GM12878 (cell line): ENCODE measurements around the gene C4BPB. TPM values are rescaled to one million over a fixed set of nuclear protein-coding genes. Genes with fewer than 3 reads are reported as not detected.

Experiments
- ATAC-seq: fragments of 200-7000 bp; cut with Tn5 transposase; 3 replicates; pipeline ENCODE4 v1.9.1; 2020; ENCODE audit warnings: mild to moderate bottlenecking, moderate library complexity
- BruUV-seq: library from RNA; stranded (reverse); fragments of 400-500 nt; replicated peaks from 2 replicates; lab custom pipeline; 2021; lab: Mats Ljungman, UMichigan
- CTCF ChIA-PET: fragments of 300-600 bp; sonication (Branson Sonifier 250); formaldehyde crosslinking; extraction: SDS; loops from one replicate; lab custom pipeline; 2021; ENCODE audit warnings: inconsistent platforms; lab: Yijun Ruan, JAX
- POLR2A ChIA-PET: fragments of 350-600 bp; formaldehyde crosslinking; extraction: SDS; loops from one replicate; lab custom pipeline; 2021; ENCODE audit warnings: inconsistent platforms; lab: Charles Lee
- RAD21 ChIA-PET: fragments of 300-600 bp; sonication (Branson Sonifier 250); formaldehyde crosslinking; loops from one replicate; lab custom pipeline; 2023; ENCODE audit warnings: antibody characterized with exemption; ENCODE audit not compliant: unreplicated experiment; lab: Charles Lee
- SMC1A ChIA-PET: fragments of 300-600 bp; sonication (Branson Sonifier 250); formaldehyde crosslinking; loops from one replicate; lab custom pipeline; 2023; ENCODE audit not compliant: unreplicated experiment, uncharacterized antibody; lab: Charles Lee
- DNase-seq: peaks from one replicate; pipeline ENCODE4 v3.0.0-alpha.2; 2011; ENCODE audit warnings: low read depth, low spot score
- FAIRE-seq: peaks from 3 replicates; lab custom pipeline; 2011; peaks lifted over from hg19 to GRCh38; lab: Jason Lieb, UNC
- H2AFZ ChIP-seq: 2 replicates; pipeline ENCODE4 v1.6.0; 2011; ENCODE audit warnings: low read depth, low read length, control low read depth; ENCODE audit not compliant: control insufficient read depth
- H3K27ac ChIP-seq: 2 replicates; pipeline ENCODE4 v1.5.1; 2011; ENCODE audit warnings: control low read depth; ENCODE audit not compliant: control insufficient read depth, insufficient read depth
- H3K27me3 ChIP-seq, 2 experiments: replicated peaks in 1 of 2; 2 replicates each; pipeline versions ENCODE4 v1.6.0 to v1.6.1; 2011; ENCODE audit warnings: low read length in 1 of 2; ENCODE audit not compliant: control insufficient read depth in 2 of 2, insufficient read depth in 2 of 2
- H3K36me3 ChIP-seq, 2 experiments: 2 replicates each; pipeline ENCODE4 v1.5.1; 2011; ENCODE audit warnings: low read length in 1 of 2; ENCODE audit not compliant: control insufficient read depth in 2 of 2, insufficient read depth in 2 of 2
- H3K4me1 ChIP-seq: 2 replicates; pipeline ENCODE4 v1.6.1; 2011; ENCODE audit warnings: mild to moderate bottlenecking, low read length, moderate library complexity, mixed read lengths; ENCODE audit not compliant: control insufficient read depth, insufficient read depth
- H3K4me2 ChIP-seq: 2 replicates; pipeline ENCODE4 v1.6.0; 2011; ENCODE audit warnings: control low read depth; ENCODE audit not compliant: control insufficient read depth, insufficient read depth
- H3K4me3 ChIP-seq: fragments of 200-600 bp; sonication (generic); 2 replicates; pipeline ENCODE4 v1.5.1; 2016
- H3K79me2 ChIP-seq: 2 replicates; pipeline ENCODE4 v1.6.0; 2011; ENCODE audit warnings: low read length; ENCODE audit not compliant: control insufficient read depth, insufficient read depth
- H3K9ac ChIP-seq: 2 replicates; pipeline ENCODE4 v1.8.0; 2011; ENCODE audit warnings: low read length, control low read depth, mixed read lengths; ENCODE audit not compliant: control insufficient read depth, insufficient read depth
- H3K9me3 ChIP-seq: replicated peaks from 3 replicates; pipeline ENCODE4 v1.5.1; 2011; ENCODE audit warnings: mild to moderate bottlenecking, low read length; ENCODE audit not compliant: control insufficient read depth, insufficient read depth
- H4K20me1 ChIP-seq: 2 replicates; pipeline ENCODE4 v1.6.0; 2011; ENCODE audit not compliant: control insufficient read depth, insufficient read depth
- ASH2L ChIP-seq: fragments of 300-600, 200-600 bp; sonication (generic); IDR thresholded peaks from 2 replicates; pipeline ENCODE4 v1.6.1; 2017; ENCODE audit warnings: low read depth, mild to moderate bottlenecking, borderline replicate concordance
- ATF2 ChIP-seq: IDR thresholded peaks from 2 replicates; pipeline ENCODE4 v1.6.1; 2012; ENCODE audit warnings: low read length, inconsistent platforms
- CHD2 ChIP-seq: IDR thresholded peaks from 2 replicates; pipeline ENCODE4 v1.6.1; 2011; ENCODE audit warnings: low read depth, low read length, improper control_type of control experiment, borderline replicate concordance
- IRF3 ChIP-seq: fragments of 450-650 bp; IDR thresholded peaks from 2 replicates; pipeline ENCODE4 v1.6.1; 2014; ENCODE audit warnings: mild to moderate bottlenecking
- IRF5 ChIP-seq: fragments of 450-650 bp; IDR thresholded peaks from 2 replicates; pipeline ENCODE4 v1.6.1; 2017; ENCODE audit warnings: borderline replicate concordance
- MXI1 ChIP-seq: fragments of 150-350 bp; IDR thresholded peaks from 2 replicates; pipeline ENCODE4 v1.6.1; 2011; ENCODE audit warnings: low read depth, mild to moderate bottlenecking, inconsistent platforms, low read length, improper control_type of control experiment
- MYC ChIP-seq: IDR thresholded peaks from 2 replicates; pipeline ENCODE4 v1.6.1; 2011; ENCODE audit warnings: mild to moderate bottlenecking, low read length, moderate library complexity, inconsistent platforms; ENCODE audit not compliant: insufficient read depth, insufficient replicate concordance, insufficient read length, severe bottlenecking
- NFIC ChIP-seq: IDR thresholded peaks from 2 replicates; pipeline ENCODE4 v1.6.1; 2012; ENCODE audit warnings: low read depth, mild to moderate bottlenecking, inconsistent platforms, low read length, moderate library complexity
- SUPT20H ChIP-seq: IDR thresholded peaks from 2 replicates; pipeline ENCODE4 v1.6.1; 2011; ENCODE audit warnings: low read depth, mild to moderate bottlenecking, low read length, moderate library complexity, borderline replicate concordance; ENCODE audit not compliant: control insufficient read depth
- USF1 ChIP-seq: IDR thresholded peaks from 2 replicates; pipeline ENCODE4 v1.6.1; 2011; ENCODE audit warnings: borderline replicate concordance, low read depth, mild to moderate bottlenecking, moderate library complexity, mixed read lengths, low read length; ENCODE audit not compliant: insufficient read depth; ENCODE audit errors: extremely low read length
- ZNF592 ChIP-seq: fragments of 450-650 bp; IDR thresholded peaks from 2 replicates; pipeline ENCODE4 v1.6.1; 2017; ENCODE audit warnings: mild to moderate bottlenecking, moderate library complexity
- WGBS: methylation state at CpG from one replicate; pipeline ENCODE4 v1.1.6; 2016; ENCODE audit warnings: low lambda C conversion rate; ENCODE audit not compliant: insufficient replicate concordance, insufficient coverage; ENCODE audit errors: missing lambda C conversion rate; 5-methylcytosine and 5-hydroxymethylcytosine counted together
- in situ Hi-C: fragments of 300-500 bp; cut with MboI; formaldehyde crosslinking; loops from 9 replicates; pipeline ENCODE4 v1.14.3; 2018; ENCODE audit warnings: mixed read lengths
- intact Hi-C: fragments of 100-400 bp; cut with micrococcal nuclease; formaldehyde crosslinking; loops from one replicate; pipeline ENCODE4 v1.14.2; 2022; ENCODE audit not compliant: unreplicated experiment
- polyA plus RNA-seq, 11 experiments: library from polyadenylated mRNA; depleted of rRNA in 4 of 11; unstranded in 6 of 11; stranded (reverse) in 5 of 11; fragments of >200 nt; fragmentation: Nextera tagmentation in 4 of 11; fragmentation: Illumina TruSeq in 1 of 11; extraction: Ambion mirVana in 4 of 11; extraction: Trizol in 1 of 11; gene quantifications; 1 replicate in 1 of 11; 2 replicates in 10 of 11; pipeline versions ENCODE4 v1.2.1 to v1.2.3, GENCODE V29; 2011 to 2016; ENCODE audit warnings: inconsistent platforms in 2 of 11, missing spikeins in 2 of 11, low read depth in 1 of 11
- total RNA-seq, 4 experiments: library from RNA; depleted of rRNA in 3 of 4; stranded (reverse); fragments of >200 nt in 3 of 4; fragmentation: Illumina TruSeq in 1 of 4; extraction: Trizol in 1 of 4; gene quantifications; 2 replicates each; pipeline versions ENCODE4 v1.2.1 to v1.2.3, GENCODE V29; 2013 to 2021

The C4BPB gene
- total and polyA plus RNA-seq, 10 of the 15 experiments (the other 5 are each of a cell fraction or from before 2014, with no cell fraction given): 0.31 to 1.2 (median 0.53) TPM; not detected in 1

- Histone ChIP-seq H3K36me3 (no peaks in the 10 kb centered on the region), H3K4me3 (no peak overlapping the region), H4K20me1 (no peaks in the 10 kb centered on the region), H3K27me3 (no peaks in the 10 kb centered on the region), H3K27ac (no peak overlapping the region), H3K4me1 (peaks cover 12% of the 10 kb centered on the region), H3K79me2 (no peaks in the 10 kb centered on the region), H2AFZ (no peak overlapping the region), H3K9ac (no peak overlapping the region), H3K4me2 (no peak overlapping the region), H3K9me3 (no peaks in the 10 kb centered on the region)
- POLR2A ChIA-PET: interaction anchor here (0.5 kb wide), 1 partner anchor 755 kb away, joined by 3 read pairs; no protein-coding TSS in a partner anchor
- DNase-seq: no peak
- RAD21 ChIA-PET: interaction anchor here (0.6 to 1.0 kb wide), 2 partner anchors 11 to 284 kb away, joined by 3 read pairs; no protein-coding TSS in a partner anchor
- SMC1A ChIA-PET: interaction anchor here (1.0 to 1.5 kb wide), 4 partner anchors 8 to 88 kb away, joined by 3 read pairs; no protein-coding TSS in a partner anchor
- WGBS: 98% methylated on average over 3 of the region's 3 CpGs
- intact Hi-C loops (no loop called here), in situ Hi-C loops (no loop called here)
- no peak for ATAC-seq
- CTCF ChIA-PET: interaction anchor here (0.8 to 10.2 kb wide), 6 partner anchors 9 to 431 kb away, joined by 3 to 131 read pairs (median 4); partner anchors contain the start of genes PFKFB2 and YOD1
- FAIRE-seq: no peak
- BruUV-seq: no TSS peak
- TF ChIP-seq SUPT20H (no peak), ASH2L (no peak), ZNF592 (no peak), CHD2 (no peak), NFIC (no peak), MXI1 (no peak), ATF2 (no peak), MYC (no peak), IRF3 (no peak), IRF5 (no peak), USF1 (no peak)
Observed at GRCh38 chr1:207069061-207069460, 19.6 kb upstream of the C4BPB start.
